Glutamatergic neuron (in vitro differentiated cells): ENCODE measurements around the gene PTPN4. TPM values are rescaled to one million over a fixed set of nuclear protein-coding genes. Genes with fewer than 3 reads are reported as not detected.

Source experiments
- DNase-seq: peaks from one replicate; pipeline ENCODE4 v3.0.0; 2022
- H3K27ac Mint-ChIP-seq: one replicate; pipeline ENCODE4 v1.8.0; 2020; ENCODE audit warnings: mild to moderate bottlenecking, mixed read lengths, inconsistent platforms; ENCODE audit not compliant: unreplicated experiment
- H3K27me3 Mint-ChIP-seq: one replicate; pipeline ENCODE4 v1.8.0; 2020; ENCODE audit warnings: mild to moderate bottlenecking, moderate library complexity, mixed read lengths, inconsistent platforms; ENCODE audit not compliant: unreplicated experiment
- H3K36me3 Mint-ChIP-seq: one replicate; pipeline ENCODE4 v1.8.0; 2020; ENCODE audit warnings: mild to moderate bottlenecking, mixed read lengths, inconsistent platforms; ENCODE audit not compliant: unreplicated experiment
- H3K4me1 Mint-ChIP-seq: one replicate; pipeline ENCODE4 v1.8.0; 2020; ENCODE audit warnings: mild to moderate bottlenecking, low read depth, mixed read lengths, inconsistent platforms; ENCODE audit not compliant: unreplicated experiment
- H3K4me3 Mint-ChIP-seq: one replicate; pipeline ENCODE4 v1.8.0; 2020; ENCODE audit warnings: mild to moderate bottlenecking, mixed read lengths, inconsistent platforms; ENCODE audit not compliant: unreplicated experiment
- H3K9me3 Mint-ChIP-seq: one replicate; pipeline ENCODE4 v1.8.0; 2020; ENCODE audit warnings: mild to moderate bottlenecking, moderate library complexity, mixed read lengths, inconsistent platforms; ENCODE audit not compliant: unreplicated experiment
- CTCF ChIP-seq: fragments of 200-600 bp; sonication (generic); IDR thresholded peaks from one replicate; pipeline ENCODE4 v1.5.0; 2021; ENCODE audit not compliant: partially characterized antibody, unreplicated experiment
- total RNA-seq: library from RNA; stranded (reverse); fragmentation: NEBNext Ultra II Directional; extraction: Animal tissue kit (Norgen Biotek cat#: 25700); gene quantifications from one replicate; pipeline ENCODE4 v1.2.1, GENCODE V29; 2021; ENCODE audit not compliant: unreplicated experiment

PTPN4 gene
- total RNA-seq, 1 donor from 2014 or later = 91.7 TPM

- Mint-ChIP-seq H3K4me1 (peaks cover 17% of the 10 kb centered on the region), H3K4me3 (no peak overlapping the region), H3K27me3 (peaks cover 1% of the 10 kb centered on the region), H3K27ac (no peak overlapping the region), H3K9me3 (no peaks in the 10 kb centered on the region), H3K36me3 (no peaks in the 10 kb centered on the region)
- DNase-seq = no peak
- no peak for TF ChIP-seq CTCF
These were observed 14.2 kb upstream of the PTPN4 start for GRCh38 chr2:119745566-119745965.

- no peaks in the 10 kb centered on the region for H3K36me3 Mint-ChIP-seq
- TF ChIP-seq CTCF = no peak
- peak overlapping the region; percentile 25 for H3K4me3 Mint-ChIP-seq
These were observed 12.7 kb upstream of the PTPN4 start for GRCh38 chr2:119746836-119747686.

GRCh38 chr2:119748135-119748534 lies 11.6 kb upstream of the PTPN4 start:
- no peaks in the 10 kb centered on the region for H3K9me3 Mint-ChIP-seq
- no peaks in the 10 kb centered on the region for H3K36me3 Mint-ChIP-seq
- no peak overlapping the region for H3K4me3 Mint-ChIP-seq
- no peak for DNase-seq
- peaks cover 18% of the 10 kb centered on the region for H3K4me1 Mint-ChIP-seq
- peaks cover 1% of the 10 kb centered on the region for H3K27me3 Mint-ChIP-seq
- TF ChIP-seq CTCF = no peak
- H3K27ac Mint-ChIP-seq = peak overlapping the region; percentile 59

More at GRCh38 chr2:119746836-119747686, 12.7 kb upstream of the PTPN4 start:
- no peak for DNase-seq
- no peaks in the 10 kb centered on the region for H3K9me3 Mint-ChIP-seq
- H3K27ac Mint-ChIP-seq = peak overlapping the region; percentile 56
- H3K27me3 Mint-ChIP-seq = peaks cover 1% of the 10 kb centered on the region
- peaks cover 17% of the 10 kb centered on the region for H3K4me1 Mint-ChIP-seq

- no peak for DNase-seq
- H3K27ac Mint-ChIP-seq = no peak overlapping the region
- no peaks in the 10 kb centered on the region for H3K36me3 Mint-ChIP-seq
- no peaks in the 10 kb centered on the region for H3K9me3 Mint-ChIP-seq
- no peak for TF ChIP-seq CTCF
- H3K4me1 Mint-ChIP-seq = peaks cover 25% of the 10 kb centered on the region
- H3K27me3 Mint-ChIP-seq = peaks cover 1% of the 10 kb centered on the region
- no peak overlapping the region for H3K4me3 Mint-ChIP-seq
These were observed 10.2 kb upstream of the PTPN4 start for GRCh38 chr2:119749477-119750012.

GRCh38 chr2:119751706-119752105 lies 8.0 kb upstream of the PTPN4 start:
- DNase-seq = no peak
- peaks cover 19% of the 10 kb centered on the region for H3K4me1 Mint-ChIP-seq
- no peaks in the 10 kb centered on the region for H3K36me3 Mint-ChIP-seq
- no peak overlapping the region for H3K4me3 Mint-ChIP-seq
- no peak for TF ChIP-seq CTCF
- H3K9me3 Mint-ChIP-seq = no peaks in the 10 kb centered on the region
- peaks cover 1% of the 10 kb centered on the region for H3K27me3 Mint-ChIP-seq
- H3K27ac Mint-ChIP-seq = no peak overlapping the region
